Hematopoietic multipotent progenitor cell treated with erythropoietin and hydrocortisone succinate and interleukin-3 and kit ligand, for 17 days (in vitro differentiated cells): Measurements from ENCODE around the gene UGGT2.
"Not testable (repeated sequence)": the region's sequence is repeated elsewhere in the genome, so short reads cannot be mapped to it uniquely, and the experiment has no call there.

Experiments
- DNase-seq: peaks from one replicate; pipeline ENCODE4 v3.0.0-alpha.2; 2015; ENCODE audit warnings: low spot score

UGGT2 gene

GRCh38 chr13:95982144-95982543, 71.1 kb downstream of the UGGT2 start:
- no peak for DNase-seq

DNA sequence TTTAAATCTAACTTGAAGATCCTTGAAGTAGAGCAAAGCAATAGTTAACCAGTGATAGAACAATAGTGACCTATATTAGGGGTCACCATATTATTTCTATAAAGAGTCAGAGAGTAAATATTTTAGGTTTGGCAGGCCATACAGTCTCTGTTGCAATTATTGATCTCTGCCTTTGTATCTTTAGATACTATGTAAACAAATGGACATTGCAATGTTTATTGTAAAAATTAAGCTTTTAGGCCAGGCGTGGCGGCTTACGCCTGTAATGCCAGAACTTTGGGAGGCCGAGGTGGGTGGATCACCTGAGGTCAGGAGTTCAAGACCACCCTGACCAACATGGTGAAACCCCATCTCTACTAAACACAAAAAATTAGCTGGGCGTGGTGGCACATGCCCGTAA, 80.5 kb downstream of the UGGT2 start:
- not testable (repeated sequence) for DNase-seq

GRCh38 chr13:95970878-95971277, 82.3 kb downstream of the UGGT2 start:
- no peak for DNase-seq

GRCh38 chr13:95968906-95969305, 84.3 kb downstream of the UGGT2 start:
- no peak for DNase-seq

DNA sequence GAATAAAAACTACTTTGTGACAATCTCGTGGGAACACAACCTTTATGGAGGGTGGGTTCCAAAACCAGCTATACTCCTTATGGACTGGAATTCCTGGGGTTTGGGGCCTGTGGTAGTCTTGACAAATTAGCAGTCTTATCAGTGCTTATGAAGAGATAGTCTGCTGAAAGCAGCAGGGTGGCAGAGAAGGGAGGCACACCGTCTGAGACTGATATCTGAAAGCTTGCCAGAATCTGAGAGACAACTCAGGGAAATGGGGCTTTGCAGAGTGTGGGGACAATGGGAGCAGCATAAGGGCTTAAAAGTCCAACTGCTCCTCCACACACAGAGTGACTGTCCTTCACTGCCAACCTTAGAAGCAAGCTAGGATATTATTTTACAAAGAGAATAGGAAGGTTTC, 95.9 kb downstream of the UGGT2 start:
- DNase-seq = no peak

DNA sequence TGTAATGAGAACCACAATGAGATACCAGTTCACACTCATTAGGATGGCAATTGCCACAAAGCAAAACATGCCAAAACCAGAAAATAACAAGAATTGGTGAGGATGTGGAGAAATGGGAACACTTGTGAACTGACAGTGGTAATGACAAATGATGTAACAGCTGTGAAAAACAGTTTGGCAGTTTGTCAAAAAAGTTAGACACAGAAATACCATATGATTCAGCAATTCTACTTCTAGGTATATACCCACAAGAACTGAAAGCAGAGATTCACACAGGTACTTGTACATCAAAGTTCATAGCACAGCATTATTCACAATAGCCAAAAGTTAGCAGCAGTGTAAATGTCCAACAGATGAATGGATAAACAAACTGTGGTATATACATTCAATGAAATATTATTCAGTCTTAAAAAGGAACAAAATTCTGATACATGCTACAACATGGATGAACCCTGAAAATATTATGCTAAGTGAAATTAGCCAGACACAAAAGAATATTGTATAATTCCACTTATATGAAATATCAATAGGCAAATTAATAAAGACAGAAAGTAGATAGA, 96.5 kb downstream of the UGGT2 start:
- no peak for DNase-seq

- no peak for DNase-seq
Observed at GRCh38 chr13:95955719-95956118, 97.5 kb downstream of the UGGT2 start.

GRCh38 chr13:95955255-95955654, 97.9 kb downstream of the UGGT2 start:
- DNase-seq = no peak

- DNase-seq = no peak
Observed at GRCh38 chr13:95954266-95954665, 98.9 kb downstream of the UGGT2 start.

DNA sequence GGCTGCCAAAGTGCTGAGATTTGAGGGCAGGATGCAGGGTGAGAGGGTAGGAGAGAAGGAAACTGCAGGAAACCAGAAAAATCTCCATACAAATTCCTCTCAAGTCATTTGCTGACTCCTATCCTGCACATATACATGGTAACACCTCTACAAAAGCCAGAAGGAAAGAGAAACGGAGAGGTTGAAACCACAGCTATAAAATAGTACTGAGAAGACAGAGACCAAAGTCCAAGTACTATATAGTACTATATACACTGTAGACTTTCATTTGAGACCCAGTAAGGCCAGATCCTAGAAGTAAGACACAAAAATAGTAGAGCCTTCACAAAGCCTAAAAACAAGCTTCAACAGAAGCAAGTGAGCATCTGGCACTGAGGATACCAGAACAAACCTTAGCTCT, 103.1 kb downstream of the UGGT2 start:
- no peak for DNase-seq

- no peak for DNase-seq
Observed at GRCh38 chr13:95948656-95949055, 104.5 kb downstream of the UGGT2 start.

DNA sequence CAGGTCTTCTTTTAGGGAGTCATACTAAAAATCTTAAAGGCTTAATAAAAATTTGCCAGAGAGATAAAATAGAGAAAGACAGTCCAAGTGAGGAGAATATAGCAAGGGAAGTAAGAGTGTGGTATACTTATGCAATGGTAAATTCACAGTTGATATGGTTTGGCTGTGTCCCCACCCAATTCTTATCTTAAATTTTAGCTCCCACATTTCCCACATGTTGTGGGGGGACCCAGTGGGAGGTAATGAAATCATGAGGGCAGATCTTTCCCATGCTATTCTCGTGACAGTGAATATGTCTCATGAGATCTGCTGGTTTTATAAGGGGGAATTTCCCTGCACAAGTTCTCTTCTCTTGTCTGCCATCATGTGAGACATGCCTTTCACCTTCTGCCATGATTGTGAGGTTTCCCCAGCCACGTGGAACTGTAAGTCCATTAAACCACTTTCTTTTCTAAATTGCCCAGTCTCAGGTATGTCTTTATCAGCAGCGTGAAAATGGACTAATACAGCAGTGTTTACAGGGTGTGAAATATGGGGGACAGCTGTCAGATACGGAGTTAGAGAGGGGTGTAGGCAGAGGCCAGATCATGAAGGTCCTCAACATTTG, 115.4 kb downstream of the UGGT2 start:
- DNase-seq = no peak

DNA sequence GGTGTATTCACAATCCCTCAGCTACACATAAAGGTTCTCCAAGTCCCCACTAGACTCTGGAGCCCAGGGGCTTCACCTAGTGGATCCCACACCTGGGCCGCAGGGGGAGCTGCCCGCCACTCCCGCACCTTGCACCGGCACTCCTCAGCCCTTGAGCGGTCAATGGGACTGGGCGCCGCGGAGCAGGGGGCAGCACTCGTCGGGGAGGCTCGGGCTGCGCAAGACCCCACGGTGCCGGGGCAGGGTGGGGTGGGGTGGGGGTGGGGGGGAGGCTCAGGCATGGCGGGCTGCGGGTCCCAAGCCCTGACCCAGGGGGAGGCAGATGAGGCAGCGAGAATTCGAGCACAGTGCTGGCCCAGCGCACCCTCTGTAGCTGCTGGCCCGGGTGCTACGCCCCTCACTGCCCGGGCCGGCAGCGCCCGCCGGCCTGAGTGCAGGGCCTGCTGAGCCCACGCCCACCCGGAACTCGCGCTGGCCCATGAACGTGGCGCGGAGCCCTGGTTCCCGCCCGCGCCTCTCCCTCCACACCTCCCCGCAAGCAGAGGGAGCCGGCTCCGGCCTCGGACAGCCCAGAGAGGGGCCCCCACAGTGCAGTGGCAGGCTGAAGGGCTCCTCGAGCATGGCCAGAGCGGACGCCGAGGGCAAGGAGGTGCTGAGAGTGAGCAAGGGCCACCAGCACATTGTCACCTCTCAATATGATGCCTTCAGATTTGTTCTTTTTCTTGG, 121.7 kb downstream of the UGGT2 start:
- no peak for DNase-seq

DNA sequence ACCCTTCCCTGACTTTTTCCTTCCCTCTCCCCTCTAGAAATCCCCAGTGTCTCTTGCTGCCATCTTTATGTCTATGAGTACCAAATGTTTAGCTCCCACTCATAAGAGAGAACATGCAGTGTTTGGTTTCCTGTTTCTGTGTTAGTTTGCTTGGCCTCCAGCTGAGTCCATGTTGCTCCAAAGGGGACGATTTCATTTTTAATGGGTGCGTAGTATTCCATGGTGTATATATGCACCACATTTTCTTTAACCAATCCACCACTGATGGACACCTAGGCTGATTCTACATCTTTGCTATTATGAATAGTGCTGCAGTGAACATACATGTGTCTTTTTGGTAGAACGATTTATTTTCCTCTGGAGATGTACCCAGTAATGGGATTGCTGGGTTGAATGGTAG, 123.8 kb downstream of the UGGT2 start:
- DNase-seq = no peak

- not testable (repeated sequence) for DNase-seq
Observed at GRCh38 chr13:95928367-95928906, 124.8 kb downstream of the UGGT2 start.

DNA sequence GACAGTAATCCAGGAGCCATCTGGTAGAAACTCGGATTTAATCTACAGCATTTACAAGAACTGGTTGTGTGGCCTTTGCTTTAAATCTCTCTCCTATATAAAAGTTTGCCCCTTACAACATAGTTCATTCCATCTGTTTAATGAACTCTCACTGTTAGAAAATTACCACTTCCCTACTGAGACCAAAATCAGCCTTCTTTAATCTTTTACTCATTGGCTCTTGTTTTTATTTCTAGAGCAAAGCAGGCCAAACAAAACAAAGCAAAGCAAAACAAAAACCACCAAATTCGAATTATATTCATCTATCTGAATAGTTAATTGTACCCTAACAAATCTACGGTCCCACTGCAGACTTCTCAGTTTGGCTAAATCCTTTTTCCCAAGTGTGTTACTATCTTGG, 127.0 kb downstream of the UGGT2 start:
- DNase-seq = no peak

- no peak for DNase-seq
Observed at GRCh38 chr13:95924389-95924994, 128.7 kb downstream of the UGGT2 start.

DNA sequence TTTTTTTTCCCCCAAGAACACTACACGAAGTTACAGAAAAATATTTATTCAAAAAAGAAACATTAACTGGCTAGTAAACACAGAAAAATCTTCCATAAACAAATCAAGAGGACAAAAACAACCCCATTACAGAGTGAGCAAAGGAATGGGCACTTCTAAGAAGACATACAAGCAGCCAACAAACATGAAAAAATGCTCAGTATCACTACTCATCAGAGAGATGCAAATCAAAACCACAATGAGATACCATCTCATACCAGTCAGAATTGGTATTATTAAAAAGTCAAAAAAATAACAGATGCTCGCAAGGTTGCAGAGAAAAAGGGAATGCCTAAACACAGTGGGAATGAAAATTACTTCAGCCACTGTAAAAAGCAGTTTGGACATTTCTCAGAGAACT, 131.7 kb downstream of the UGGT2 start:
- no peak for DNase-seq

DNA sequence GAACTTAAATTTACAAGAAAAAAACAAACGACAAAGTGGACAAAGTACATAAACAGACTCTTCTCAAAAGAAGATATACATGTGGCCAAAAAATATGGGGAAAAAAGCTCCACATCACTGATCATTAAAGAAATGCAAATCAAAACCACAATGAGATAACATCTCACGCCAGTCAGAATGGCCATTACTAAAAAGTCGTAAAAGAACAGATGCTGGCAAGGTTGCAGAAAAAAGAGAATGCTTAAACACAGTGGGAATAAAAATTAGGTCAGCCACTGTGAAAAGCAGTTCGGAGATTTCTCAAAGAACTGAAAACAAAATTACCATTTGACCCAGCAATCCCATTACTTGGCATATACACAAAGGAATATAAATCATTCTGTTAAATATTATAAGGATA, 132.7 kb downstream of the UGGT2 start:
- DNase-seq = no peak

DNA sequence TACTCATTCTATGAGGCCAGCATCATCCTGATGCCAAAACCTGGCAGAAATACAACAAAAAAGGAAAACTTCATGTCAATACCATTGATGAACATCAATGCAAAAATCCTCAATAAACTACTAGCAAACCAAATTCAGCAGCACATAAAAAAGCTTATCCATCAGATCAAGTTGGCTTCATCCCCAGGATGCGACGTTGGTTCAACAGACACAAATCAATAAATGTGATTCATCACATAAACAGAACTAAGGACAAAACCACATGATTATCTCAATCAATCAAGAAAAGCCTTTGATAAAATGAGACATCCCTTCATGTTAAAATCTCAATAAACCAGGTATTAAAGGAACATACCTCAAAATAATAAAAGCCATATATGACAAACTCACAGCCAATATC, 134.3 kb downstream of the UGGT2 start:
- DNase-seq = no peak

GRCh38 chr13:95914991-95915501, 138.2 kb downstream of the UGGT2 start:
- DNase-seq = no peak

DNA sequence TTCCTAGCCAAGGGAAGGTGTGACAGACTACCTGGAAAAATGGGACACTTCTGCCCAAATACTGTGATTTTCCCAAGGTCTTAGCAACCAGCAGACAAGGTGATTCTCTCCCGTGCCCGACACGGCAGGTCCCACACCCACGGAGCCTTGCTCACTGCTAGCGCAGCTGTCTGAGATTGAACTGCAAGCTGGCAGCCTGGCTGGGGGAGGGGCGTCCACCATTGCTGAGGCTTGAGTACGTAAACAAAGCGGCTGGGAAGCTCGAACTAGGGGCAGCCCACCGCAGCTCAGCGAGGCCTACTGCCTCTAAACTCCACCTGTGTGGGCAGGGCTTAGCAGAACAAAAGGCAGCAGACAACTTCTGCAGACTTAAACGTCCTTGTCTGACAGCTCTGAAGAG, 146.2 kb downstream of the UGGT2 start:
- DNase-seq = no peak

- DNase-seq = no peak
Observed at GRCh38 chr13:95903569-95903968, 149.6 kb downstream of the UGGT2 start.
